Naive thymus-derived CD4-positive, alpha-beta T cell (primary cell): ENCODE results near the gene HSD11B1L. TPM values are rescaled to one million over a fixed set of nuclear protein-coding genes. Genes with fewer than 3 reads are reported as not detected.
"Not testable (repeated sequence)": the region's sequence is repeated elsewhere in the genome, so short reads cannot be mapped to it uniquely, and the experiment has no call there.

Experiments used
- ATAC-seq: fragments of 150-1000 bp; cut with Tn5 transposase; 2 replicates; pipeline ENCODE4 v1.10.0; 2021; ENCODE audit warnings: mild to moderate bottlenecking, moderate library complexity
- CTCF ChIA-PET: fragments of 350-600 bp; sonication (Branson Sonifier 250); formaldehyde crosslinking; loops from one replicate; lab custom pipeline; 2021; ENCODE audit warnings: antibody characterized with exemption; lab: Charles Lee
- POLR2A ChIA-PET: fragments of 350-600 bp; sonication (Branson Sonifier 250); formaldehyde crosslinking; loops from one replicate; lab custom pipeline; 2021; ENCODE audit warnings: antibody characterized with exemption, inconsistent platforms; lab: Charles Lee
- DNase-seq, 9 donors: peaks; one replicate each; pipeline versions ENCODE4 v3.0.0 to v3.0.0-alpha.2; 2020 to 2022; ENCODE audit warnings: mixed read lengths in 1 of 9
- H3K27ac ChIP-seq: one replicate; pipeline ENCODE4 v1.7.0; 2013; ENCODE audit warnings: mild to moderate bottlenecking, low read depth, low read length, moderate library complexity
- H3K27me3 ChIP-seq, 2 donors: one replicate each; pipeline ENCODE4 v1.7.0; 2013; ENCODE audit warnings: low read length in 2 of 2, mild to moderate bottlenecking in 2 of 2, moderate library complexity in 2 of 2; ENCODE audit not compliant: control insufficient read depth in 2 of 2, insufficient read depth in 2 of 2
- H3K36me3 ChIP-seq, 3 experiments: 1 replicate in 2 of 3; 2 replicates in 1 of 3; pipeline ENCODE4 v1.7.0; 2013; ENCODE audit warnings: low read length in 3 of 3, mild to moderate bottlenecking in 3 of 3, moderate library complexity in 1 of 3; ENCODE audit not compliant: insufficient read depth in 3 of 3, control insufficient read depth in 2 of 3
- H3K4me1 ChIP-seq, 2 donors: one replicate each; pipeline ENCODE4 v1.7.0; 2013; ENCODE audit warnings: low read length in 2 of 2, mild to moderate bottlenecking in 2 of 2, moderate library complexity in 1 of 2; ENCODE audit not compliant: control insufficient read depth in 2 of 2, insufficient read depth in 2 of 2
- H3K4me3 ChIP-seq: 2 replicates; pipeline ENCODE4 v1.7.0; 2013; ENCODE audit warnings: mild to moderate bottlenecking, low read length
- H3K9me3 ChIP-seq, 3 experiments: 1 replicate in 2 of 3; 2 replicates in 1 of 3; pipeline ENCODE4 v1.7.0; 2013; ENCODE audit warnings: low read length in 3 of 3; ENCODE audit not compliant: control insufficient read depth in 2 of 3
- H3K27ac Mint-ChIP-seq, 9 donors: one replicate each; pipeline ENCODE4 v1.8.0; 2020 to 2022; ENCODE audit warnings: mixed read lengths in 9 of 9, mild to moderate bottlenecking in 8 of 9, moderate library complexity in 5 of 9, inconsistent platforms in 2 of 9
- H3K27me3 Mint-ChIP-seq, 5 donors: one replicate each; pipeline ENCODE4 v1.8.0; 2021 to 2022; ENCODE audit warnings: mixed read lengths in 5 of 5, mild to moderate bottlenecking in 1 of 5
- H3K36me3 Mint-ChIP-seq, 5 donors: one replicate each; pipeline ENCODE4 v1.8.0; 2020 to 2022; ENCODE audit warnings: mixed read lengths in 5 of 5, mild to moderate bottlenecking in 3 of 5, inconsistent platforms in 1 of 5
- H3K4me1 Mint-ChIP-seq, 7 donors: one replicate each; pipeline ENCODE4 v1.8.0; 2020 to 2022; ENCODE audit warnings: mixed read lengths in 7 of 7, mild to moderate bottlenecking in 3 of 7, inconsistent platforms in 1 of 7
- H3K4me3 Mint-ChIP-seq, 10 donors: one replicate each; pipeline ENCODE4 v1.8.0; 2020 to 2022; ENCODE audit warnings: mild to moderate bottlenecking in 10 of 10, mixed read lengths in 10 of 10, moderate library complexity in 6 of 10, inconsistent platforms in 2 of 10
- H3K9me3 Mint-ChIP-seq, 11 donors: one replicate each; pipeline ENCODE4 v1.8.0; 2020 to 2022; ENCODE audit warnings: mixed read lengths in 11 of 11, mild to moderate bottlenecking in 4 of 11, inconsistent platforms in 1 of 11, moderate library complexity in 1 of 11
- intact Hi-C, 2 donors: fragments of 100-400 bp; cut with micrococcal nuclease; formaldehyde crosslinking; loops; one replicate each; pipeline ENCODE4 v1.15.1; 2023
- polyA plus RNA-seq, 2 donors: library from polyadenylated mRNA; unstranded; fragments of 300-500 nt; fragmentation: Illumina TruSeq; gene quantifications; one replicate each; pipeline ENCODE4 v1.2.3, GENCODE V29; 2021
- total RNA-seq, 6 experiments: library from RNA in 5 of 6; stranded (reverse) in 5 of 6; gene quantifications; 1 replicate in 5 of 6; 2 replicates in 1 of 6; pipeline ENCODE4 v1.2.3 and lab custom pipeline; 2021 to 2026

HSD11B1L gene
- total and polyA plus RNA-seq, 7 experiments from 2014 or later, result 2.8 to 9.6 (median 4.8) TPM

GRCh38 chr19:5727453-5728050, 46.7 kb downstream of the HSD11B1L start:
- Mint-ChIP-seq H3K9me3 (peaks cover 0 to 4% (median 0%) of the 10 kb centered on the region in 11 donors), H3K4me3 (no peak overlapping the region), H3K27me3 (peaks cover 0 to 4% (median 0%) of the 10 kb centered on the region in 5 donors), H3K4me1 (no peaks in the 10 kb centered on the region), H3K36me3 (no peaks in the 10 kb centered on the region), H3K27ac (peak overlapping the region in 1 of 9 donors; percentile 39)
- Histone ChIP-seq H3K27me3 (no peaks in the 10 kb centered on the region), H3K36me3 (no peaks in the 10 kb centered on the region), H3K27ac (no peak overlapping the region), H3K4me1 (no peaks in the 10 kb centered on the region), H3K9me3 (no peaks in the 10 kb centered on the region), H3K4me3 (no peak overlapping the region)
- ATAC-seq (no peak), DNase-seq (no peak)
- ChIA-PET POLR2A (interaction anchor here (0.7 kb wide), 1 partner anchor 106 kb away, joined by 3 read pairs; no protein-coding TSS in a partner anchor), CTCF (no interaction called here)
- intact Hi-C loops, result loop anchor here in 1 of 2 donors (10.0 kb wide), 1 partner anchor 467 kb away; no protein-coding TSS in a partner anchor

GRCh38 chr19:5733172-5733571, 52.3 kb downstream of the HSD11B1L start:
- ATAC-seq, H3K9me3 ChIP-seq, H3K36me3 Mint-ChIP-seq, H3K27me3 ChIP-seq, H3K4me3 ChIP-seq, H3K4me1 ChIP-seq, H3K27ac Mint-ChIP-seq, H3K36me3 ChIP-seq, CTCF ChIA-PET, H3K27me3 Mint-ChIP-seq, H3K27ac ChIP-seq, POLR2A ChIA-PET, DNase-seq, H3K9me3 Mint-ChIP-seq, H3K4me1 Mint-ChIP-seq, H3K4me3 Mint-ChIP-seq, intact Hi-C loops: not testable (repeated sequence)

Other genes with a start within 250 kb of the HSD11B1L start
- not detected for gene ZNRF4, start 225.6 kb upstream of the HSD11B1L start, total RNA-seq
- not detected for gene ZNRF4, start 225.6 kb upstream of the HSD11B1L start, polyA plus RNA-seq
- gene TINCR, start 113.1 kb upstream of the HSD11B1L start, total RNA-seq, result 1 to 10 TPM in 2 of 5 experiments, under 1 TPM in 3; 0.70 to 1.9 (median 0.97) TPM
- gene TINCR, start 113.1 kb upstream of the HSD11B1L start, polyA plus RNA-seq, result not detected
- 100 to 1,000 TPM; 112 to 250 (median 243) TPM for gene SAFB2, start 58.3 kb upstream of the HSD11B1L start, total RNA-seq
- gene SAFB2, start 58.3 kb upstream of the HSD11B1L start, polyA plus RNA-seq, result 10 to 100 TPM; 28.5 to 49.2 TPM
- 100 to 1,000 TPM; 141 to 203 (median 174) TPM for gene SAFB, start 57.9 kb upstream of the HSD11B1L start, total RNA-seq
- gene SAFB, start 57.9 kb upstream of the HSD11B1L start, polyA plus RNA-seq, result 100 to 1,000 TPM in 1 of 2 donors, 10 to 100 TPM in 1; 50.3 to 153 TPM
- 10 to 100 TPM; 26.1 to 49.3 (median 38.4) TPM for gene MICOS13, start 511 bp upstream of the HSD11B1L start, total RNA-seq
- gene MICOS13, start 511 bp upstream of the HSD11B1L start, polyA plus RNA-seq, result 100 to 1,000 TPM in 1 of 2 donors, 10 to 100 TPM in 1; 76.8 to 109 TPM
- gene RPL36, start 9.3 kb downstream of the HSD11B1L start, total RNA-seq, result 1,000 to 10,000 TPM in 3 of 5 experiments, 100 to 1,000 TPM in 2; 865 to 1,786 (median 1,037) TPM
- 1,000 to 10,000 TPM; 2,342 to 2,564 TPM for gene RPL36, start 9.3 kb downstream of the HSD11B1L start, polyA plus RNA-seq
- gene LONP1, start 39.1 kb downstream of the HSD11B1L start, total RNA-seq, result 100 to 1,000 TPM in 1 of 5 experiments, 10 to 100 TPM in 4; 62.8 to 102 (median 74.8) TPM
- 10 to 100 TPM; 20.0 to 60.0 TPM for gene LONP1, start 39.1 kb downstream of the HSD11B1L start, polyA plus RNA-seq
- under 1 TPM in 1 of 5 experiments, not detected in 4; 0.07 TPM for gene CATSPERD, start 39.6 kb downstream of the HSD11B1L start, total RNA-seq
- not detected for gene CATSPERD, start 39.6 kb downstream of the HSD11B1L start, polyA plus RNA-seq
- gene PRR22, start 103.7 kb downstream of the HSD11B1L start, total RNA-seq, result 1 to 10 TPM; 4.7 to 8.6 (median 6.5) TPM
- gene PRR22, start 103.7 kb downstream of the HSD11B1L start, polyA plus RNA-seq, result under 1 TPM in 1 of 2 donors, not detected in 1; 0.20 TPM
- 100 to 1,000 TPM in 2 of 5 experiments, 10 to 100 TPM in 3; 53.2 to 179 (median 82.7) TPM for gene DUS3L, start 110.1 kb downstream of the HSD11B1L start, total RNA-seq
- 10 to 100 TPM; 33.1 to 56.5 TPM for gene DUS3L, start 110.1 kb downstream of the HSD11B1L start, polyA plus RNA-seq
- gene NRTN, start 124.0 kb downstream of the HSD11B1L start, total RNA-seq, result 1 to 10 TPM in 1 of 5 experiments, under 1 TPM in 3, not detected in 1; 0.19 to 1.0 (median 0.81) TPM
- under 1 TPM; 0.21 to 0.64 TPM for gene NRTN, start 124.0 kb downstream of the HSD11B1L start, polyA plus RNA-seq
- not detected for gene FUT6, start 158.7 kb downstream of the HSD11B1L start, total RNA-seq
- not detected for gene FUT6, start 158.7 kb downstream of the HSD11B1L start, polyA plus RNA-seq
- gene FUT3, start 170.4 kb downstream of the HSD11B1L start, total RNA-seq, result under 1 TPM in 2 of 5 experiments, not detected in 3; 0.29 to 0.45 TPM
- gene FUT3, start 170.4 kb downstream of the HSD11B1L start, polyA plus RNA-seq, result not detected
- 1 to 10 TPM in 2 of 5 experiments, under 1 TPM in 1, not detected in 2; 0.24 to 6.2 (median 2.5) TPM for gene FUT5, start 189.5 kb downstream of the HSD11B1L start, total RNA-seq
- gene FUT5, start 189.5 kb downstream of the HSD11B1L start, polyA plus RNA-seq, result not detected
- 100 to 1,000 TPM; 108 to 241 (median 135) TPM for gene NDUFA11, start 222.8 kb downstream of the HSD11B1L start, total RNA-seq
- gene NDUFA11, start 222.8 kb downstream of the HSD11B1L start, polyA plus RNA-seq, result 100 to 1,000 TPM; 381 to 415 TPM
- 10 to 100 TPM; 13.1 to 39.4 (median 27.8) TPM for gene VMAC, start 223.8 kb downstream of the HSD11B1L start, total RNA-seq
- 1 to 10 TPM; 6.3 to 7.0 TPM for gene VMAC, start 223.8 kb downstream of the HSD11B1L start, polyA plus RNA-seq
- gene CAPS, start 233.2 kb downstream of the HSD11B1L start, total RNA-seq, result 10 to 100 TPM; 22.1 to 80.6 (median 58.5) TPM
- gene CAPS, start 233.2 kb downstream of the HSD11B1L start, polyA plus RNA-seq, result 1 to 10 TPM; 1.6 to 4.1 TPM